Panc1 (cell line): Measurements from ENCODE around the gene CC2D1B. TPM values are rescaled to one million over a fixed set of nuclear protein-coding genes. Genes with fewer than 3 reads are reported as not detected.

Source experiments
- ATAC-seq: fragments of 200-7000 bp; cut with Tn5 transposase; 2 replicates; pipeline ENCODE4 v1.9.1; 2020; ENCODE audit warnings: mild to moderate bottlenecking, moderate library complexity
- BruUV-seq: library from RNA; stranded (reverse); fragments of 400-500 nt; replicated peaks from 2 replicates; lab custom pipeline; 2021; lab: Mats Ljungman, UMichigan
- CTCF ChIA-PET: fragments of 300-600 bp; sonication (Branson Sonifier 250); formaldehyde crosslinking; loops from one replicate; lab custom pipeline; 2022; ENCODE audit warnings: antibody characterized with exemption; lab: Charles Lee
- POLR2A ChIA-PET: fragments of 300-600 bp; sonication (Branson Sonifier 250); formaldehyde crosslinking; loops from one replicate; lab custom pipeline; 2022; ENCODE audit warnings: antibody characterized with exemption; lab: Charles Lee
- DNase-seq: peaks from one replicate; pipeline ENCODE4 v3.0.0-alpha.2; 2010; ENCODE audit warnings: low read depth, low spot score
- H3K27ac ChIP-seq: 2 replicates; pipeline ENCODE4 v1.5.1; 2011; ENCODE audit warnings: mild to moderate bottlenecking, low read length, inconsistent platforms
- H3K27me3 ChIP-seq: fragments of 200-500 bp; sonication (Bioruptor generic); 2 replicates; pipeline ENCODE4 v1.6.0; 2014; ENCODE audit warnings: low read length, inconsistent platforms; ENCODE audit not compliant: control insufficient read depth, insufficient read depth
- H3K36me3 ChIP-seq: fragments of 200-500 bp; sonication (Bioruptor generic); 2 replicates; pipeline ENCODE4 v1.5.1; 2014; ENCODE audit warnings: inconsistent platforms, mild to moderate bottlenecking, low read length, moderate library complexity; ENCODE audit not compliant: control insufficient read depth, insufficient read depth
- H3K4me1 ChIP-seq: 2 replicates; pipeline ENCODE4 v1.5.1; 2011; ENCODE audit warnings: inconsistent platforms, mild to moderate bottlenecking, low read length, moderate library complexity; ENCODE audit not compliant: control insufficient read depth, insufficient read depth
- H3K4me3 ChIP-seq, 2 experiments: 2 replicates each; pipeline ENCODE4 v1.5.1; 2011 to 2012; ENCODE audit warnings: low read depth in 2 of 2, low read length in 2 of 2, mild to moderate bottlenecking in 2 of 2, inconsistent platforms in 1 of 2, moderate library complexity in 1 of 2
- H3K9me3 ChIP-seq: fragments of 200-500 bp; sonication (Bioruptor generic); 2 replicates; pipeline ENCODE4 v1.5.1; 2014; ENCODE audit warnings: low read depth, mild to moderate bottlenecking, inconsistent platforms, low read length, moderate library complexity; ENCODE audit not compliant: control insufficient read depth, insufficient read depth
- POLR2AphosphoS5 ChIP-seq: IDR thresholded peaks from 2 replicates; pipeline ENCODE4 v1.6.1; 2012; ENCODE audit warnings: mild to moderate bottlenecking, low read depth, low read length, moderate library complexity
- SIN3A ChIP-seq: IDR thresholded peaks from 2 replicates; pipeline ENCODE4 v1.6.1; 2012; ENCODE audit warnings: low read depth, mild to moderate bottlenecking, low read length, moderate library complexity, borderline replicate concordance; ENCODE audit not compliant: insufficient read depth
- TCF7L2 ChIP-seq: IDR thresholded peaks from 2 replicates; pipeline ENCODE4 v1.6.1; 2011; ENCODE audit warnings: mild to moderate bottlenecking, low read depth, low read length, inconsistent platforms
- in situ Hi-C: cut with HindIII; loops from 2 replicates; pipeline ENCODE4 v1.10.0; 2016; ENCODE audit warnings: low sequenced_read_pairs, low pct_unique_long_range_greater_than_20kb
- intact Hi-C: fragments of 100-400 bp; cut with micrococcal nuclease; formaldehyde crosslinking; loops from one replicate; pipeline ENCODE4 v1.10.0; 2022; ENCODE audit not compliant: unreplicated experiment
- total RNA-seq: library from RNA; stranded (reverse); gene quantifications from one replicate; pipeline ENCODE4 v1.2.1, GENCODE V29; 2021; ENCODE audit not compliant: unreplicated experiment
- TF ChIP-seq, protein P1 (sequence below), 2 experiments: IDR thresholded peaks; 2 replicates each; pipeline ENCODE4 v1.6.1; 2011 to 2012; ENCODE audit warnings: low read depth in 2 of 2, control low read depth in 1 of 2, low read length in 1 of 2, mild to moderate bottlenecking in 1 of 2, moderate library complexity in 1 of 2; ENCODE audit not compliant: insufficient read depth in 1 of 2
- TF ChIP-seq, protein P2 (sequence below): fragments of 450-650 bp; IDR thresholded peaks from 2 replicates; pipeline ENCODE4 v1.5.1; 2017; ENCODE audit warnings: mild to moderate bottlenecking

CC2D1B gene
- total RNA-seq, 1 experiment from 2014 or later: 52.5 TPM

DNA sequence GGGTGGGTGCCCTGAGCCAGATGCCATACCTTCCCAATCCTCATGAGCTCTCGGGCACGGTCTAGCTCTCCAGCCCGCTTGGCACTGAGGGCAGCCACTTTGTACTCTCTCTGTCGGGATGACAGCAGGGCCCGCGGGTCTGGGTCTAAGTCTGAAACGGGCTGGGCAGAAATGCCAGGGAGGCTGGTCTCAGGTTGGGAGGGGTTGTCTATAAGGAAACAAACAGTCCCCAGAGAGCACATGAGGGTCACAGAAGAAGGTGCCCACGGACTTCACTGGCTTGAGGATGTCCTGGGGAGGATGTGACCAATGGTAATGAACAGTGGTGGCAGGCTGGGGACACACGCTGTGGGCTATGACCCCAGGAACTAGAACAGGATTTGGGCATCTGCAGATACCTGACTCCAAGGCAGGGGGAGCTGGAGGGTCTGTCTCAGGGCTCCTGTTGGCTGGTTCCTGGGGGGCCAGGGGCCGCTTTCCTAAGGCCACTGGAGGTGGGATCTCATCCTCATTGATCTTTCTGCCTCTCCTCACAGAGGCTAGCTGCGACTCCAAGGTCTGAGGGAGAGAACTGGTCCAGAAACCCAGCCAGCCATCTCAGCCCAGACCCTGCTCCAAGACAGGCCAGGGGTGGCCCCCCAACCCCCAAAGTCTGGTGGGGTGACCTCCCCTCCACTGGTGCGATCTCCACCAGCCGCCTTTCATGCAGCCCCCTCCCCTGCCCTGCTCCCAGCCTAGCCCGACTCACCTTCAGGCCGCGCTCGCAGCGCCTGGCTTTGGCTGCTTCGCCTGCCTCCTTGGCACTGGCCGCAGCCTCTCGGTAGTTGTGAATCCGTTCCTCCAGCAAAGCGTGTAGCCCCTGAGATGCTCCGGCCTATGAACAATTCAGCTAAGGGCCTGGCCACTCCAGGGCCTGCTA lies 6.1 kb downstream of the CC2D1B start:
- DNase-seq (no peak), ATAC-seq (no peak)
- ChIA-PET CTCF (interaction anchor here (0.6 kb wide), 1 partner anchor 8 kb away, joined by 3 read pairs; no protein-coding TSS in a partner anchor), POLR2A (no interaction called here)
- Histone ChIP-seq H3K4me3 (no peak overlapping the region), H3K9me3 (no peaks in the 10 kb centered on the region), H3K4me1 (peaks cover 5% of the 10 kb centered on the region; the same call in 1 of the 2 replicates), H3K27me3 (no peaks in the 10 kb centered on the region), H3K36me3 (peaks cover 26% of the 10 kb centered on the region), H3K27ac (no peak overlapping the region)
- BruUV-seq: no TSS peak
- TF ChIP-seq, protein P1, sequence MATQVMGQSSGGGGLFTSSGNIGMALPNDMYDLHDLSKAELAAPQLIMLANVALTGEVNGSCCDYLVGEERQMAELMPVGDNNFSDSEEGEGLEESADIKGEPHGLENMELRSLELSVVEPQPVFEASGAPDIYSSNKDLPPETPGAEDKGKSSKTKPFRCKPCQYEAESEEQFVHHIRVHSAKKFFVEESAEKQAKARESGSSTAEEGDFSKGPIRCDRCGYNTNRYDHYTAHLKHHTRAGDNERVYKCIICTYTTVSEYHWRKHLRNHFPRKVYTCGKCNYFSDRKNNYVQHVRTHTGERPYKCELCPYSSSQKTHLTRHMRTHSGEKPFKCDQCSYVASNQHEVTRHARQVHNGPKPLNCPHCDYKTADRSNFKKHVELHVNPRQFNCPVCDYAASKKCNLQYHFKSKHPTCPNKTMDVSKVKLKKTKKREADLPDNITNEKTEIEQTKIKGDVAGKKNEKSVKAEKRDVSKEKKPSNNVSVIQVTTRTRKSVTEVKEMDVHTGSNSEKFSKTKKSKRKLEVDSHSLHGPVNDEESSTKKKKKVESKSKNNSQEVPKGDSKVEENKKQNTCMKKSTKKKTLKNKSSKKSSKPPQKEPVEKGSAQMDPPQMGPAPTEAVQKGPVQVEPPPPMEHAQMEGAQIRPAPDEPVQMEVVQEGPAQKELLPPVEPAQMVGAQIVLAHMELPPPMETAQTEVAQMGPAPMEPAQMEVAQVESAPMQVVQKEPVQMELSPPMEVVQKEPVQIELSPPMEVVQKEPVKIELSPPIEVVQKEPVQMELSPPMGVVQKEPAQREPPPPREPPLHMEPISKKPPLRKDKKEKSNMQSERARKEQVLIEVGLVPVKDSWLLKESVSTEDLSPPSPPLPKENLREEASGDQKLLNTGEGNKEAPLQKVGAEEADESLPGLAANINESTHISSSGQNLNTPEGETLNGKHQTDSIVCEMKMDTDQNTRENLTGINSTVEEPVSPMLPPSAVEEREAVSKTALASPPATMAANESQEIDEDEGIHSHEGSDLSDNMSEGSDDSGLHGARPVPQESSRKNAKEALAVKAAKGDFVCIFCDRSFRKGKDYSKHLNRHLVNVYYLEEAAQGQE (IDR thresholded peaks at IDR 0.05; ENCODE audit: insufficient read depth in 1 of 2, low read depth in 2 of 2, low read length in 1 of 2): no peak
- TF ChIP-seq TCF7L2: no peak
- TF ChIP-seq SIN3A: no peak
- TF ChIP-seq, protein P2, sequence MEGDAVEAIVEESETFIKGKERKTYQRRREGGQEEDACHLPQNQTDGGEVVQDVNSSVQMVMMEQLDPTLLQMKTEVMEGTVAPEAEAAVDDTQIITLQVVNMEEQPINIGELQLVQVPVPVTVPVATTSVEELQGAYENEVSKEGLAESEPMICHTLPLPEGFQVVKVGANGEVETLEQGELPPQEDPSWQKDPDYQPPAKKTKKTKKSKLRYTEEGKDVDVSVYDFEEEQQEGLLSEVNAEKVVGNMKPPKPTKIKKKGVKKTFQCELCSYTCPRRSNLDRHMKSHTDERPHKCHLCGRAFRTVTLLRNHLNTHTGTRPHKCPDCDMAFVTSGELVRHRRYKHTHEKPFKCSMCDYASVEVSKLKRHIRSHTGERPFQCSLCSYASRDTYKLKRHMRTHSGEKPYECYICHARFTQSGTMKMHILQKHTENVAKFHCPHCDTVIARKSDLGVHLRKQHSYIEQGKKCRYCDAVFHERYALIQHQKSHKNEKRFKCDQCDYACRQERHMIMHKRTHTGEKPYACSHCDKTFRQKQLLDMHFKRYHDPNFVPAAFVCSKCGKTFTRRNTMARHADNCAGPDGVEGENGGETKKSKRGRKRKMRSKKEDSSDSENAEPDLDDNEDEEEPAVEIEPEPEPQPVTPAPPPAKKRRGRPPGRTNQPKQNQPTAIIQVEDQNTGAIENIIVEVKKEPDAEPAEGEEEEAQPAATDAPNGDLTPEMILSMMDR: no peak
- TF ChIP-seq POLR2AphosphoS5: no peak
- intact Hi-C loops (no loop called here), in situ Hi-C loops (no loop called here)

DNA sequence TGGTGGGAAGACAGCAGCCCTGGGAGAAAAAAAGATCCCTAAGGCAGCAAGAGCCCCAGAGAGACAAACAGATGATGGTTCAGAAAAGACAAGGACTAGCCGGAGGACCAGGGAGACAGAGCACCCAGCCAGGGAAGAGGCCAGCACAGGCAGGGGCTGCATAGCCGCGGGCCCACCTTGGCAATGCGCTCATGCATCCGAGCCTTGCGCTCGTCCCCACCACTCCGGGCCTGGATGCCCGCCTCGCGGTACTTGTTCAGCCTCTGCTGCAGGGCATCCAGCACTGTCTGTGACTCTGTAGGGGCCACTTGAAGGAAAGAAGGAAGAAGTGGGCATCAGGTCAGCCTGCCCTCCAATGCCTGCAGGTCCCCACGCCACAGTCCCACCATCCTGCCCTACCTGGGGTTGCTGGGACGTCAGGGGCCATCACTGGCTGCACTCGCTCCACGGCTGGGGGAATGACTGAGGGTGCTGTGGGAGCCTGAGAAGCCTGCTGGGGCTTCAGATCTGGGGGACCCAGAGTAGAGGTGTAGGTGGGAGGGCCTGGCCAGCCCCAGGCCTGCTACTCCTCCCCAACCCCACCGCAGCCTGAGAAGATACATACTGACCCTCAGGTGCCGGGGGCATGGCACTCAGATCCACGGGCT lies 7.0 kb downstream of the CC2D1B start:
- ATAC-seq (no peak), DNase-seq (no peak)
- no peak overlapping the region for H3K27ac ChIP-seq
- BruUV-seq: no TSS peak
- no peaks in the 10 kb centered on the region for H3K27me3 ChIP-seq
- in situ Hi-C loops: no loop called here
- TF ChIP-seq, protein P1 (IDR thresholded peaks at IDR 0.05; ENCODE audit: insufficient read depth in 1 of 2, low read depth in 2 of 2, low read length in 1 of 2): no peak
- no peak for TF ChIP-seq POLR2AphosphoS5
- TF ChIP-seq, protein P2: no peak
- no peak for TF ChIP-seq SIN3A
- no peak for TF ChIP-seq TCF7L2
- POLR2A ChIA-PET: no interaction called here
- peaks cover 26% of the 10 kb centered on the region for H3K36me3 ChIP-seq
- CTCF ChIA-PET: interaction anchor here (0.6 kb wide), 1 partner anchor 9 kb away, joined by 3 read pairs; no protein-coding TSS in a partner anchor
- no peaks in the 10 kb centered on the region for H3K9me3 ChIP-seq
- no peak overlapping the region for H3K4me3 ChIP-seq
- H3K4me1 ChIP-seq: no peaks in the 10 kb centered on the region
- intact Hi-C loops: no loop called here
